Measurements from ENCODE around the gene KCNK13.

- no peak for TF ChIP-seq CTCF (IDR thresholded peaks at IDR 0.05)
- no peak for TF ChIP-seq POLR2A (IDR thresholded peaks at IDR 0.05)
Measured at GRCh38 chr14:90042496-90043252, 19.1 kb upstream of the KCNK13 start.
